GM18858 (cell line): Measurements from ENCODE around the gene UPK3A.
"Not testable (repeated sequence)": the region's sequence is repeated elsewhere in the genome, so short reads cannot be mapped to it uniquely, and the experiment has no call there.

Experiments
- ATAC-seq: cut with Tn5 transposase; IDR thresholded peaks from one replicate; pipeline ENCODE4 v1.9.1; 2021; ENCODE audit not compliant: unreplicated experiment

Gene UPK3A

DNA sequence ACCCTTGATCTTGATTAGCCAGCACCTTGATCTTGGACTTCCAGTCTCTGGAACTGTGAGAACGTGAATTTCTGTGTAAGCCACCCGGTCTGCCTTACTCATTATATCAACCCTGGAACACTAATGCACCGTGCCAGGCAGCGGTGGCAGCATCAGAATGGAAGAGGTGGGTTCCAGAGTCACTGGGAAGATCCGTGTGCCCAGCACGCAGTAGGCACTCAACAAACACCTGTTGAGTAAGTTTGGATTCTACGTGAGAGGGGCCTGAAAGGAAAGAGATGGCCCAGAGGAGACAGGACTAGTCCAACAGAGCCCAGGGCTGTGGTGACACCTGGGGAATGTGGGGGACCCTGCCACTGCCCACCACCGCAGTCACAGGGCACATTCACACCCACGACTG lies 6.6 kb upstream of the UPK3A start:
- ATAC-seq, result no peak

DNA sequence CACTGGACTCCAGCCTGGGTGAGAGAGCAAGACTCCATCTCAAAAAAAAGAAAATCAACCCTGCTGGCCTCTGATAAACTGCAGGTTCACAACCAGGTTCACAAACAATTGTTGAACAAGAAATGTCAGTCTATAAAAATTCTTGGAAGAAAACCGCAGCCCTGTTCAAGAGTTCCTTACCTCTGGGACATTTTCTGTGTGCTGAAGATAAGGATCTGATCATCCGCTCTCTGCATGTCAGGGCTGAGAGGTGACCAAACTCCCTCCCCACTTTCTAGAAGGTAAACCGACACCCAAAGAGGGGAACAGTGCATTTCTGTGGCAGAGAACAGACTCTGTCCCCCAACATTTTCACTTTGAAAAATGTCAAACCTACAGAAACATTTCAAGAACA lies 4.2 kb upstream of the UPK3A start:
- ATAC-seq, result no peak

DNA sequence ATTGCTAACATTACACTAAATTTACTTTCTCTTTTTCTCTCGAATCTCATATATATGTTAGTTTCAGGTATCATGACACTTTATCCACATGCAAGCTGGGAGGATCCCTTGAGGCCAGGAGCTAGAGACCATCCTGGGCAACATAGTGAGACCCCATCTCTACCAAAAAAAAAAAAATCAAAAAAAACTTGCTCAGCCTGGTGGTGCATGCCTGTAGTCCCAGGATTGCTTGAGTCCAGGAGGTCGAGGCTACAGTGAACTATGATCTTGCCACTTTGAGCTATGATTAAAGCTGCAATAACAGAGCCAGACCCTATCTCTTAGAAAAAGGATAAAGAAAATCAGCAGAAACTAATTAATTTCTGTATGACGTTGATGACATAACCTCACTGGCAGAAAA lies 3.7 kb upstream of the UPK3A start:
- no peak for ATAC-seq

DNA sequence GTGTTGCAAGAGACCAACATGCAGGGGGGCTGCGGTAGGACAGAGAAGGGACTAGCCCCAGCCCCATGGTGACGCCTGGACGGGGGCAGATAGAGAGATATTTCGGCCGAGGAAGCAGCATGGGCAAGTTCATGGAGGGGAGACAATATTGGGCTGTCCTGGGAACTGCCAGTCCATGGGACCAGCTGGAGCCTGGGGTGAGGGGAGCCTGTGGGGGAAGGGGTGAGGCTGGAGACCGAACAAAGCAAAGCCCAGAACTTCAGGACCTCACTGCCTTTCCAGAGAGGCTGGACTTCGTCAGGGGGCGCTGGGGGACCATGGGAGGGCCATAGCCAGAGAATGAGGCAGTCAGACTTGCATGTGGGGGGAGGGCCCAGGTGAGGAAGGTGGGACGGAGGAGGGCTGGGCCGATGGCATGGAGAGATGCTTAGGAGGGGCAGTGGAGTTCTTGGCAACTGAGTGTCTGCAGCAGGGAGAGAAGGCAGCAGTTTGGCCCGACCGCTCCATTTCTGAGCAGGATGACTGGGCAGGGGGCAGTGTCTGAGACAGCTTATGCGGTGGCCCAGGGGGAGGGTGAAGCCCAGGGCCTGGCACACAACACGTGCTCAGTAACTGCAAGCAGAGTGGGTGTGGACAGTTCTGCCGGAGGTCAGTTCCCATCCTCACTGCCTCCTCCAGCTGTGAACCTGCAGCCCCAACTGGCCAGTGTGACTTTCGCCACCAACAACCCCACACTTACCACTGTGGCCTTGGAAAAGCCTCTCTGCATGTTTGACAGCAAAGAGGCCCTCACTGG lies 712 bp downstream of the UPK3A start:
- no peak for ATAC-seq

DNA sequence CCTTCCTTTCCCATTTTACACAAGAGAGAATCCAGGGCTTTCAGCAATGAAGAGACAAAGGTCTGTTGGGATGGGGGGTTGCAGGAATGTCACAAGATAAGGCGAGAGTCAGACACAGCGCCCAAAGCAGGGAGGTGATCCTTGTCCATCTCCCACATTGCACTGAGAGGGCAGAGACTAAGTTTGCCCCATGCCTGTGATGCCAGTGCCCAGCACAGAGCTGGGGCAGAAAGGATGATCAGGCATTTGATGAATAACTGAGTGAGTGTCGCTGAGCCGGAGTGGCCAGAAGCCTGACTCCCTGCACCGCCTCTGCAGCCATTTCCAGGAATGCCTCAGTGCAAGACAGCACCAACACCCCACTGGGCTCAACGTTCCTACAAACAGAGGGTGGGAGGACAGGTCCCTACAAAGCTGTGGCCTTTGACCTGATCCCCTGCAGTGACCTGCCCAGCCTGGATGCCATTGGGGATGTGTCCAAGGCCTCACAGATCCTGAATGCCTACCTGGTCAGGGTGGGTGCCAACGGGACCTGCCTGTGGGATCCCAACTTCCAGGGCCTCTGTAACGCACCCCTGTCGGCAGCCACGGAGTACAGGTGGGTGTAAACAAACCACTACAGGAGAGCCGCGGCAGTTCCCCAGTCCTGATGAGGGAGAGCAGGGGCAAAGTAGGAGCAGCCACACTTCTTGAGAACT lies 2.3 kb downstream of the UPK3A start:
- ATAC-seq, result no peak

DNA sequence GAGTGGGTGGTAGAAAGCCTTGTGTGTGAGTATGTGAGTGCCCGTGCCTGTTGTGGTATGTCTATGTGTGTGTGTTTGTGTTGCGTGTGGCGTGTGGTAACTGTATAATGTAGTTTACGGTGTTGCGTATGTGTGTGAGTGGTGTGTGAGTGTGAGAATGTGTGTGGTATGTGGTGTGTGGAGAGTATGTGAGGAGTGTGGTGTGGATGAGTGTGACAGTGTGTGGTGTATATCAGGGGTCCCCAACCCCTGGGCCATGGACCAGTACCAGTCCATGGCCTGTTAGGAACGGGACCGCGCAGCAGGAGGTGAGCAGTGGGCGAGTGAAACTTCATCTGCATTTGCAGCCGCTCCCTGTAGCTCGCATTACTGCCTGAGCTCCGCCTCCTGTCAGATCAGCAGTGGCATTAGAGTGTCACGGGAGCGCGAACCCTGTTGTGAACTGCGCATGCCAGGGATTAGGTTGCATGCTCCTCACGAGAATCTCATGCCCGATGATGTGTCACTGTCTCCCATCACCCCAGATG lies 5.7 kb downstream of the UPK3A start:
- no peak for ATAC-seq

DNA sequence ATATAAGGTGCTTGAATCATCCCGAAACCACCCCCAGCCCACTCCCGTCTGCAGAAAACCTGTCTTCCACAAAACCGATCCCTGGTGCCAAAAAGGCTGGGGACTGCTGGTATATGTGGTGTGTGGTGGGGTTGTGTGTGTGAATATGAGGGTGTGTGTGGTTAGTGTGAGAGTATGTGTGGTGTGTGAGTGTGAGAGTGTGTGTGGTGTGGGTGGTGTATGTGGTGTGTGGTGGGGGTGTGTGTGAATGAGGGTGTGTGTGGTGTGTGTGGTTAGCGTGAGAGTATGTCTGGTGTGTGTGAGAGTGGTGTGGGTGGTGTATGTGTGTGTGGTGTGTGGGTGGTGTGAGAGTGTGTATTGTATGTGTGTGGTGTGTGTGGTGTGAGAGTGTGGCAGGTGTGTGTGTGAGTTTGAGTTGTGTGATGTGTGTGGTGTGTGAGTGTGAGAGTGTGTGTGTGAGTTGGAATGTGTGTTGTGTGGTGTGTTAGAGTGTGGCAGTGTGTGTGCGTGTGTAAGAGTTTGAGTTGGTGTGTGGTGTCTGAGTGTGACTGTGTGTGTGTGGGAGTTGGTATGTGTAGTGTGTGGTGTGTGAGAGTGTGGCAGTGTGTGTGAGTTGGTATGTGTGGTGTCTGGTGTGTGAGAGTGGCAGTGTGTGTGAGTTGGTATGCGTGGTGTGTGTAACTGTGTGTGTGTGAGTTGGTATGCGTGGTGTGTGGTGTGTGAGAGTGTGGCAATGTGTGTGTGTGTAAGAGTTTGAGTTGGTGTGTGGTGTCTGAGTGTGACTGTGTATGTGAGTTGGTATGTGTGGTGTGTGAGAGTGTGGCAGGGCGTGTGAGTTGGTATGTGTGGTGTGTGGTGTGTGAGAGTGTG lies 6.5 kb downstream of the UPK3A start:
- no peak for ATAC-seq

DNA sequence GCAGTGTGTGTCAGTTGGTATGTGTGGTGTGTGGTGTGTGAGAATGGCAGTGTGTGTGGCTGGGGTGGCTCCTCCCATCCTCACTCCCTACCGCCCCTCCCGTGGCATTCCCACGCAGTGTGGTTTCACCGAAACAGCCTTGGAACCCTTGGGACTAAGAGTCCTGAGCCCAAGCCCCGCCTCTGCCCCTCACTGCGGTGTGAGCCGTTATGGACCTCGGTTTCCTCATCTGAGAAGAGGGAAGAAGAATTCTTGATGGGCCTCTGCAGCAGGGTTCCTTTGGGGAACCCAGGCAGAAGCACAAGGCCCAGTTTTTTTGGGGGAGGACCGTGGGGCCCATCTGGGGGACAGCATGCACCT lies 7.2 kb downstream of the UPK3A start:
- ATAC-seq, result no peak

DNA sequence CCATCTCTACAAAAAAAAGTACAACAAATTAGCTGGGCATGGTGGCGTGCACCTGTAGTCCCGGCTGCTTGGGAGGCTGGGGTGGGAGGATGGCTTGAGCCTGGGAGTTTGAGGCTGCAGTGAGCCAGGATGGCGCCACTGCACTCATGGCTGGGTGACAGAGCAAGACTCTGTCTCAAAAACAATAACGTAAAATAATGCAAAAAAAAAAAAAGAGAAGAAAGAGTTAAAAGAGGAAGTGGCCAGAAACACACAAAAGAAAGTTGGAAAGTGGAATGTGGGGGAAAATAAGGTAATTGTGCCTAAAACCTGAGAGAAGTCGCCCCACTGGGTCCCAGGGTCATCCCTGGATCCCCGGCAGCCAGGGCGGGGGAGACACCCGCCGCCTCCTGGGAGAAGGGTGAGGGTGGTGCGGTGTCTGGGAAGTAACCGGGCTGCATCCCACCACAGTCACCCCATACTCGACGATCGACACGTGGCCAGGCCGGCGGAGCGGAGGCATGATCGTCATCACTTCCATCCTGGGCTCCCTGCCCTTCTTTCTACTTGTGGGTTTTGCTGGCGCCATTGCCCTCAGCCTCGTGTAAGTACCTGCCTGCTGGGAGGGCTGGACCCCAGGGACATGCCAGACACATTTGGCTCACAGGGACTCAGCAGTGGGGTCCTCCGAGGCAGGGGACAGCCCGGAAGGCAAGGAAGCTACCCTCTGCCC lies 8.1 kb downstream of the UPK3A start:
- ATAC-seq, result no peak

DNA sequence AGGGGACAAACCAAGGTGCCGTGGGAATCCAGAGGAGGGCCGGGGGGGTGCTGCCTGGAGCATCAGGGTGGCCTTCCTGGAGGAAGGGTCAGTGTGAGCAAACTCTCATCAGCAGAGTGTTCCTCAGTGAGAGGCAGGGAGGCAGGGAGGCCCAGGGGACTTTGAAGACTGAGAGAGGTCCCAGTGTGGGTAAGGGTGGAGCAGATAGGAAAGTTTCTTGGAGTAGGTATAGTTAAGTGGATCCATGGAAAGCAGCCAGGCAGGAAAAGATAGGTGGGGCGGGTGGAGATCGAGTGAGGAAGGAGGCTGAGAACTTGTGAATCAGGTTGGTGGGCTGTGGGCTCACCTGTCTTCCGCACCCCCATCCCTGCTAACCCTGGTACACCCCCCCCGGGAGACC lies 9.3 kb downstream of the UPK3A start:
- ATAC-seq, result no peak

DNA sequence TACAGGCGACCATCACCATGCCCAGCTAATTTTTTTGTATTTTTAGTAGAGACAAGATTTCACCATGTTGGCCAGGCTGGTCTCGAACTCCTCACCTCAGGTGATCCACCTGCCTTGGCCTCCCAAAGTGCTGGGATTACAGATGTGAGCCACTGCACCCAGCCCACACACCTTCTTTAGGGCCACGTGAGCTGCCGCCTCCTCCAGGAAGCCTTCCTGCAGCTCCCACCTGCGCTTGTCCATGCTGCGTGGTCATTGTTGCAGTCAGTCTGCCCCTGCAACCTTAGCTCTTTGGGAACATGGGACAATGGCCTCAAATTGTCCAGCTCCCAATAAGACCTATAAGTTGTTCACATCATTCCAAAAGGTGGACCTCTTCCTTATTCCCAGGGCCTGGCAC lies 10.3 kb downstream of the UPK3A start:
- ATAC-seq, result not testable (repeated sequence)

DNA sequence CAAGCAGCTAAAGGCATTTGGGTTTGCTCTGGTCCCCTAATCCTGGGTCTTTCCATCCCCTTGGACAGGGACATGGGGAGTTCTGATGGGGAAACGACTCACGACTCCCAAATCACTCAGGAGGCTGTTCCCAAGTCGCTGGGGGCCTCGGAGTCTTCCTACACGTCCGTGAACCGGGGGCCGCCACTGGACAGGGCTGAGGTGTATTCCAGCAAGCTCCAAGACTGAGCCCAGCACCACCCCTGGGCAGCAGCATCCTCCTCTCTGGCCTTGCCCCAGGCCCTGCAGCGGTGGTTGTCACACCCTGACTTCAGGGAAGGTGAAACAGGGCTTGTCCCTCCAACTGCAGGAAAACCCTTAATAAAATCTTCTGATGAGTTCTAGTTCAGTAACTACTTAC lies 10.7 kb downstream of the UPK3A start:
- no peak for ATAC-seq

DNA sequence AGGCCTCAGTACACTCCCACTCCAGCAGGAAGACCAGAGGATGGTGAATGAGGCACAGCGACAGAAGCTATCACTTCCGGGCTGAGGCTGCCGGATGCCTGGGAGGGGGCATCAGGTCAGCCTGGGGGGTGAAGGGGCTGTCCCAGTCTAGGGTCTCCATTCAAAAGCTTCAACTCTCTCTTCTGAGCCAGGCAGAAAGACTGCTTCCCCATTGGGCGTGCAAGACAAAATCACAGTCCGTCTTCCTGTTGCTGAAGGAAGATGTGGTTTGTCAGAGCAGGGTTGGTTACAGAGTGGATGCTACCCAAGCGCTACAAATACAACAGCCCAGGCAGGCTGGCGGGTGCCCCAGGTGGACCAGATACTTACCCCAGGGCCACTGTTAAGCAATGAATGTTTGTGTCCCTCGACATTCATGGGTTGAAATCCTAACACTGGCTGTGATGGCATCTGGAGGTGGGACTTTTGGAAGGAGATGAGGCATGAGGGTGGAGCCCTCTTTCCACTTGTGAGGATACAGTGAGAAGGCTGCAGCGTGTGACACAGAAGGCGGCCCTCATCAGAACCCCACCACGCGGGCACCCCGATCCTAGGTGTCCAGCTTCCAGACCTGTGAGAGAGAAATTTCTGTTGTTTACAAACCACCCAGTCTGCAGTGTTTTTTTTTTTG lies 12.0 kb downstream of the UPK3A start:
- ATAC-seq, result no peak

DNA sequence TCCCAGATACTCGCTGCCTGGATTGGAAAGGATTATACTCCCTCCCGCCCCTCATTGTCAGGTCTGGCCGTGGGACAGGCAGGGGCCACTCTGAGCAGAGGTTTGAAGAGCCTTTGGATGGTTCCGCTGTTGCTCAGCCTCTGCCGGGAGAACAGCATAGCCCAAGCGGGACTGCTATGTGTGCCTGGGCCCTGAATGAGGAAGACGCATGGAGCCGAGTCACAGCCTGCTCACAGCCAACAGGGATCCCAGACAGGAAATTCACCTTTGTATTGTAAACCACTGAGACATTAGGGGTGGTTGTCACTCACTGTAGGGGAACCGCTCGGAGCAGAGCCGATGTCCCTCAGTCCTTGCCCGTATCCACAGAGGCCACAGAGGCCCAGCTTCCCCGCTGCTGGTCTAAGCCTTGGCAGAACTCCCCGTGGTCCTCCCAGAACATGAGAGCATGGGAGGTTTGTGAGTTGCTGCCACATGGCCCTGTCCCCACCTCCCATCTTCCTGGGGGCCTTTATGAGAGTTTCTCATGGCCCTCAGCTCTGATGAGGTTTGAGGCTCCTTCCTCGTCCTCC lies 14.3 kb downstream of the UPK3A start:
- no peak for ATAC-seq

DNA sequence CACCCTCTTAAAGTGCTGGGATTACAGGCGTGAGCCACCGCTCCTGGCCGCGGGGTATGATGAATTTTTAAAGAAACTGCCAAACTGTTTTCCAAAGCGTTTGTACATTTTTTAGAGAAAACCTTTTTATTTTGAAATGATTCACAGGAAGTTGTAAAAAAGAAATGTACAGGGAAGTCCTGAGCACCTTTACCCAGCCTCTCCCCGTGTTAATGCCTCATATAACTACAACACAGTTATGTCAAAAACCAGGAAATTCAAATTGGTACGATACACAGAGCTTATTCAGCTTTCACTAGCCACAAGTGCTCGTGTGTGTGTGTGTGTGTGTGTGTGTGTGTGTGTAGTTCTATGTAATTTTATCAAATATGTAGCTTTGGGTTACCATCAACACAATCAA lies 18.0 kb downstream of the UPK3A start:
- no peak for ATAC-seq

DNA sequence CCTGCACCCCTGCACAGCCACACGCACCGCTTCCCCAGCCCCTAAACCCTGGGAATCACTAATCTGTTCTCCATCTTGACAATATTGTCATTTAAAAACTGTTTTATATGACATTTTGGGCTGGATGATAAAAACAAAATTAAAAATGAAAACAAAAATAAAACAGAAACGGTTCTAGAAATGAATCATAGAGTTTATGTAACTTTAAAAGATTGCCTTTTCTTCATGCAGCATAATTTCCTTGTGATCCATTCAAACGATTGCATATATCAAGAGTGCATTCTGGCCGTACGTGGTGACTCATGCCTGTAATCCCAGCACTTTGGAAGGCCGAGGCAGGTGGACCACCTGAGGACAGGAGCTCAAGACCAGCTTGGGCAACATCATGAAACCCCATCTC lies 18.4 kb downstream of the UPK3A start:
- no peak for ATAC-seq

DNA sequence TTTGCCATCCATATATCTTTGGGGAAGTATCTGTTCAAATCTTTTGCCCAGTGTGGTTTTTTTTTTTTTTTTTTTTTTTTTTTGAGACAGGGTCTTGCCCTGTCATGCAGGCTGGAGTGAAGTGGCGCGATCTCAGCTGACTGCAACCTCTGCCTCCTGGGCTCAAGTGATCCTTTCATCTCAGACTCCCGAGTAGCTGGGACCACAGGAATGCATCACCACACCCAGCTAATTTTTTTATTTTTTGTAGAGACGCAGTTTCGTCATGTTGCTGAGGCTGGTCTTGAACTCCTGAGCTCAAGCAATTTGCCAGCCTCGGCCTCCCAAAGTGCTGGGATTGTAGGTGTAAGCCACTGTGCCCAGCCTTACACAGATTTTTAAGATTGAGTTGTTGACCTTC lies 20.2 kb downstream of the UPK3A start:
- no peak for ATAC-seq

DNA sequence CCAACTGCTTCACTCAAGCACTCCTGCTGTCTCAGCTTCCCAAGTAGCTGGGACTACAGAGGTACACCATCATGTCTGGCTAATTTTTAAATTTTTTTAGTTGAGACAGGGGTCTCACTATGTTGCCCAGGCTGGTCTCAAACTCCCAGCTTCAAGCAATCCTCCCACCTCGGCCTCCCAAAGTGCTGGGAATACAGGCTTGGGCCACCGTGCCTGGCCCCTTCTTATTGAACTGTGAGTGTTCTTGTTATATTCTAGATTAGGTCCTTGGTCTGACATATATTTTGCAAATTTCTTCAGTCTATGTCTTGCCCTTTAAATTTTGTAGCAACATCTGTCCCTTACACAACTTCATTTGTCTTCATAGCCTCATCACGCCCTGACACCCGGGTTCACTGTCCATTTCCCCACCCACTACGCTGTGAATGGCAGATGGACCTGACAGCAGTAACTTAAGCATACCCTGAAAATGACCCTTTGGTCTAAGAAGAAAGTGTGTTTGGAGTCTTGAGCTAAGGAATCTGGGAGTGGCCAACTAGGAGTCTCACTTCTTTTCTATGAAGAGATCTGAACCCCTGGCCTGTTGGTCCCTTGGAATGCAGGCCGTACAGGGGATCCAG lies 20.8 kb downstream of the UPK3A start:
- no peak for ATAC-seq

DNA sequence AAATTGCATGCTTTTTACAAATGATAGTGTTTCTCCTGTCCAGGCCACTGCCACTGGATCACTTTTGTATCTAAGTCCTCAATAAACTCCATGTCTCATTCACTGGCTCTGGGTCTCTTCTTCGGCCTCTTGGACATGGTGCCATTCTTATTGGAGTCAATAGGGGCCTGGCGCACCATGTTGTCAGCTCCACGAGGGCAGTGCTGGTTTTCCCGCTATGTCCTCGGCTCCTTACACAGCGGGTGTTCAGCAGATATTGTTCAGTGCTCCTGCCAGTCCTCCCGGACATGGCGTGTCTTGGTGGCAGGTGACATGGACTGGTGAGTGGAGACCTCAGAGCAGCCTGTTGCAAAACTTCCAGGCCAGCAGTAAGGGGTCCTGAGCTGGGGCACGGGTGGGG lies 21.4 kb downstream of the UPK3A start:
- ATAC-seq, result no peak
